HL-60 (cell line): ENCODE measurements around the gene GATD1.

ENCODE experiments used
- POLR2AphosphoS5 ChIP-seq: IDR thresholded peaks from 2 replicates; pipeline ENCODE4 v1.6.1; 2012; ENCODE audit warnings: low read depth
- TF ChIP-seq, protein P1 (sequence below): IDR thresholded peaks from one replicate; pipeline ENCODE4 v1.5.1; 2011; ENCODE audit warnings: low read length, control low read depth, inconsistent platforms; ENCODE audit not compliant: insufficient read depth

DNA sequence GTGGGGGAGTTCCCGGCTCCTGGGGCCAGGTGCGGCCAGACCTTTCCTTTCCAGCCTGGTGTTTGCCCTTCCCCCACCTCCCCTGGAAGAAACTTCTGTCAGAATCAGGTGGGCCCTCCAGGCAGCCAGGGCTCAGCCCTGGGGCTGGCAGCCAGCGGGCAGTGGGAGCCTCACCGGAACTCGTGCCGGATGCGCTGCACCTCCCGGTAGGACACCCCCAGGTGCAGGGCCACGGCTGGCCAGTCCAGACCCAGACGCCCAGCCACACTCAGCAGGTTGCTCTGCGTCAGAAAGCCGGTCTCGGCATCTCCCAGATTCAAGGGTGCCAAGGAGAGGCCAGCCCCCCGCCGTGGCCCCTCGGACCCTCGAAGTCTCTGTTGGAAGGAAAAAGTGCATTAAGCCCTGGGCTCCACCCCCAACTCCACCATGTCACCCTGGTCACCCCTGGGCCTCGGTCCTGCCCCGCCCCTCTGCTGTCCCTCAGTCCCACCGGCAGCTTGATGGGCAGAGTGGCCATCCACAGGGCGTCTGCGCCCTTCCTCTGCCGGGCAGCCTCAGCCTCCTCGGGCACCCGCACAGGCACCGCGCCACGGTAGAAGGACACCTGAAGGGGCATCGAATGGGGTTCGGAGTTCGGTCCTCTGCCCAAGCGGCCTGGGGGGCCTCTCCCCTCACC is 22.5 kb upstream of the GATD1 start:
- TF ChIP-seq, protein P1, sequence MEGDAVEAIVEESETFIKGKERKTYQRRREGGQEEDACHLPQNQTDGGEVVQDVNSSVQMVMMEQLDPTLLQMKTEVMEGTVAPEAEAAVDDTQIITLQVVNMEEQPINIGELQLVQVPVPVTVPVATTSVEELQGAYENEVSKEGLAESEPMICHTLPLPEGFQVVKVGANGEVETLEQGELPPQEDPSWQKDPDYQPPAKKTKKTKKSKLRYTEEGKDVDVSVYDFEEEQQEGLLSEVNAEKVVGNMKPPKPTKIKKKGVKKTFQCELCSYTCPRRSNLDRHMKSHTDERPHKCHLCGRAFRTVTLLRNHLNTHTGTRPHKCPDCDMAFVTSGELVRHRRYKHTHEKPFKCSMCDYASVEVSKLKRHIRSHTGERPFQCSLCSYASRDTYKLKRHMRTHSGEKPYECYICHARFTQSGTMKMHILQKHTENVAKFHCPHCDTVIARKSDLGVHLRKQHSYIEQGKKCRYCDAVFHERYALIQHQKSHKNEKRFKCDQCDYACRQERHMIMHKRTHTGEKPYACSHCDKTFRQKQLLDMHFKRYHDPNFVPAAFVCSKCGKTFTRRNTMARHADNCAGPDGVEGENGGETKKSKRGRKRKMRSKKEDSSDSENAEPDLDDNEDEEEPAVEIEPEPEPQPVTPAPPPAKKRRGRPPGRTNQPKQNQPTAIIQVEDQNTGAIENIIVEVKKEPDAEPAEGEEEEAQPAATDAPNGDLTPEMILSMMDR, result no peak
- no peak for TF ChIP-seq POLR2AphosphoS5
